Endometrial microvascular endothelial cells (primary cell): ENCODE data around the gene SAMHD1. TPM values are rescaled to one million over a fixed set of nuclear protein-coding genes. Genes with fewer than 3 reads are reported as not detected.
"Not testable (repeated sequence)": the region's sequence is repeated elsewhere in the genome, so short reads cannot be mapped to it uniquely, and the experiment has no call there.

ENCODE experiments used
- in situ Hi-C: cut with HindIII; loops from 2 replicates; pipeline ENCODE4 v1.10.0; 2017; ENCODE audit warnings: low sequenced_read_pairs, low pct_unique_long_range_greater_than_20kb; ENCODE audit errors: inconsistent ontology term
- total RNA-seq: library from RNA; depleted of rRNA; stranded (reverse); fragments of >200 nt; gene quantifications from one replicate; pipeline ENCODE4 v1.2.3, GENCODE V29; 2015; ENCODE audit errors: inconsistent ontology term

The SAMHD1 gene
- 101 TPM for total RNA-seq

GRCh38 chr20:36951198-36951978 lies at the start of gene SAMHD1:
SAMHD1 (minus strand) TSS chr20:36951708; CDS start chr20:36951643, 65 bp downstream.
- in situ Hi-C loops: no loop called here

- in situ Hi-C loops: not testable (repeated sequence)
These were observed 48.7 kb upstream of the SAMHD1 start for GRCh38 chr20:37000171-37000570.

- in situ Hi-C loops: no loop called here
These were observed 47.1 kb upstream of the SAMHD1 start for GRCh38 chr20:36998652-36999051.

- in situ Hi-C loops: no loop called here
These were observed 45.6 kb upstream of the SAMHD1 start for GRCh38 chr20:36997121-36997520.

- in situ Hi-C loops: not testable (repeated sequence)
These were observed 42.7 kb upstream of the SAMHD1 start for GRCh38 chr20:36994221-36994620.

GRCh38 chr20:36992802-36993334 lies 41.4 kb upstream of the SAMHD1 start:
- in situ Hi-C loops: no loop called here

GRCh38 chr20:36991703-36992102 lies 40.2 kb upstream of the SAMHD1 start:
- in situ Hi-C loops: no loop called here

- in situ Hi-C loops: no loop called here
These were observed 38.3 kb upstream of the SAMHD1 start for GRCh38 chr20:36989797-36990196.

GRCh38 chr20:36988494-36988966 lies 37.0 kb upstream of the SAMHD1 start:
- in situ Hi-C loops: no loop called here

- in situ Hi-C loops: no loop called here
These were observed 32.7 kb upstream of the SAMHD1 start for GRCh38 chr20:36984257-36984638.

GRCh38 chr20:36975099-36975818 lies 23.8 kb upstream of the SAMHD1 start:
- in situ Hi-C loops: no loop called here

GRCh38 chr20:36974660-36975059 lies 23.2 kb upstream of the SAMHD1 start:
- in situ Hi-C loops: no loop called here

- in situ Hi-C loops: no loop called here
These were observed 19.6 kb upstream of the SAMHD1 start for GRCh38 chr20:36971103-36971502.

GRCh38 chr20:36969478-36970186 lies 18.1 kb upstream of the SAMHD1 start:
- in situ Hi-C loops: no loop called here

- in situ Hi-C loops: no loop called here
These were observed 17.5 kb upstream of the SAMHD1 start for GRCh38 chr20:36969051-36969450.

- in situ Hi-C loops: no loop called here
These were observed 16.1 kb upstream of the SAMHD1 start for GRCh38 chr20:36967636-36968035.

GRCh38 chr20:36966965-36967364 lies 15.5 kb upstream of the SAMHD1 start:
- in situ Hi-C loops: not testable (repeated sequence)

- in situ Hi-C loops: not testable (repeated sequence)
These were observed 10.9 kb upstream of the SAMHD1 start for GRCh38 chr20:36962354-36962941.

- in situ Hi-C loops: no loop called here
These were observed 7.7 kb upstream of the SAMHD1 start for GRCh38 chr20:36959242-36959641.
